Glomerular endothelial cell (primary cell): ENCODE measurements around the gene CEP78. TPM values are rescaled to one million over a fixed set of nuclear protein-coding genes. Genes with fewer than 3 reads are reported as not detected.

Experiments
- DNase-seq: peaks from one replicate; pipeline ENCODE4 v3.0.0-alpha.2; 2011; ENCODE audit warnings: low read depth, low spot score; ENCODE audit errors: extremely low read depth
- total RNA-seq: library from RNA; depleted of rRNA; stranded (reverse); fragments of >200 nt; gene quantifications from 2 replicates; pipeline ENCODE4 v1.2.3, GENCODE V29; 2015

Gene CEP78
- total RNA-seq, 1 donor from 2014 or later: 18.6 TPM

GRCh38 chr9:78326564-78326963 is 90.7 kb downstream of the CEP78 start:
- no peak for DNase-seq

Other genes with a start within 250 kb of the CEP78 start
- 36.1 and 55.2 TPM in 2 replicates for gene GNAQ, start 204.3 kb upstream of the CEP78 start, total RNA-seq
- gene PSAT1, start 61.0 kb downstream of the CEP78 start, total RNA-seq: 15.5 and 22.7 TPM in 2 replicates